CD4-positive, alpha-beta memory T cell (primary cell): ENCODE results near the gene TAF1. TPM values are rescaled to one million over a fixed set of nuclear protein-coding genes. Genes with fewer than 3 reads are reported as not detected.
"Not testable (repeated sequence)": the region's sequence is repeated elsewhere in the genome, so short reads cannot be mapped to it uniquely, and the experiment has no call there.

Experiments
- CTCF ChIA-PET: fragments of 350-600 bp; sonication (Branson Sonifier 250); formaldehyde crosslinking; loops from one replicate; lab custom pipeline; 2021; ENCODE audit warnings: inconsistent platforms; ENCODE audit not compliant: partially characterized antibody; lab: Charles Lee
- POLR2A ChIA-PET: fragments of 350-600 bp; sonication (Branson Sonifier 250); formaldehyde crosslinking; loops from one replicate; lab custom pipeline; 2021; ENCODE audit not compliant: partially characterized antibody; lab: Charles Lee
- DNase-seq, 5 donors: peaks; one replicate each; pipeline versions ENCODE4 v3.0.0 to v3.0.0-alpha.2; 2020 to 2022; ENCODE audit warnings: mixed read lengths in 1 of 5
- H3K27ac ChIP-seq: one replicate; pipeline ENCODE4 v1.7.0; 2013; ENCODE audit warnings: low read depth, low read length
- H3K27me3 ChIP-seq: 2 replicates; pipeline ENCODE4 v1.7.0; 2013; ENCODE audit warnings: mild to moderate bottlenecking, low read length, moderate library complexity; ENCODE audit not compliant: insufficient read depth
- H3K36me3 ChIP-seq: 2 replicates; pipeline ENCODE4 v1.7.0; 2013; ENCODE audit warnings: mild to moderate bottlenecking, low read length, moderate library complexity; ENCODE audit not compliant: insufficient read depth
- H3K4me1 ChIP-seq: 2 replicates; pipeline ENCODE4 v1.7.0; 2013; ENCODE audit warnings: mild to moderate bottlenecking, low read length, moderate library complexity; ENCODE audit not compliant: insufficient read depth
- H3K4me3 ChIP-seq, 2 donors: one replicate each; pipeline ENCODE4 v1.7.0; 2013; ENCODE audit warnings: low read length in 2 of 2, mild to moderate bottlenecking in 1 of 2
- H3K9me3 ChIP-seq, 2 donors: one replicate each; pipeline ENCODE4 v1.7.0; 2013; ENCODE audit warnings: low read length in 2 of 2, control low read depth in 1 of 2; ENCODE audit not compliant: control insufficient read depth in 1 of 2
- H3K27ac Mint-ChIP-seq, 7 donors: one replicate each; pipeline ENCODE4 v1.8.0; 2020 to 2021; ENCODE audit warnings: mixed read lengths in 7 of 7, mild to moderate bottlenecking in 6 of 7, inconsistent platforms in 3 of 7, moderate library complexity in 3 of 7
- H3K27me3 Mint-ChIP-seq, 2 donors: one replicate each; pipeline ENCODE4 v1.8.0; 2020 to 2021; ENCODE audit warnings: mixed read lengths in 2 of 2
- H3K36me3 Mint-ChIP-seq, 2 donors: one replicate each; pipeline ENCODE4 v1.8.0; 2020 to 2021; ENCODE audit warnings: mixed read lengths in 2 of 2, inconsistent platforms in 1 of 2, mild to moderate bottlenecking in 1 of 2
- H3K4me1 Mint-ChIP-seq, 4 donors: one replicate each; pipeline ENCODE4 v1.8.0; 2020 to 2021; ENCODE audit warnings: mixed read lengths in 4 of 4, mild to moderate bottlenecking in 1 of 4
- H3K4me3 Mint-ChIP-seq, 8 donors: one replicate each; pipeline ENCODE4 v1.8.0; 2020 to 2021; ENCODE audit warnings: mixed read lengths in 8 of 8, mild to moderate bottlenecking in 7 of 8, moderate library complexity in 6 of 8, inconsistent platforms in 3 of 8
- H3K9me3 Mint-ChIP-seq, 8 donors: one replicate each; pipeline ENCODE4 v1.8.0; 2020 to 2021; ENCODE audit warnings: mixed read lengths in 8 of 8, mild to moderate bottlenecking in 5 of 8, inconsistent platforms in 3 of 8, moderate library complexity in 1 of 8
- intact Hi-C: fragments of 100-400 bp; cut with micrococcal nuclease; formaldehyde crosslinking; loops from one replicate; pipeline ENCODE4 v1.15.1; 2023
- polyA plus RNA-seq, 2 donors: library from polyadenylated mRNA; unstranded; fragments of 300-500 nt; fragmentation: Illumina TruSeq; gene quantifications; one replicate each; pipeline ENCODE4 v1.2.3, GENCODE V29; 2021
- total RNA-seq, 2 experiments: library from RNA; stranded (reverse); gene quantifications; one replicate each; pipeline ENCODE4 v1.2.3, GENCODE V29; 2021

Gene TAF1
- total and polyA plus RNA-seq, 4 experiments from 2014 or later: 2.5 to 81.8 (median 42.6) TPM

DNA sequence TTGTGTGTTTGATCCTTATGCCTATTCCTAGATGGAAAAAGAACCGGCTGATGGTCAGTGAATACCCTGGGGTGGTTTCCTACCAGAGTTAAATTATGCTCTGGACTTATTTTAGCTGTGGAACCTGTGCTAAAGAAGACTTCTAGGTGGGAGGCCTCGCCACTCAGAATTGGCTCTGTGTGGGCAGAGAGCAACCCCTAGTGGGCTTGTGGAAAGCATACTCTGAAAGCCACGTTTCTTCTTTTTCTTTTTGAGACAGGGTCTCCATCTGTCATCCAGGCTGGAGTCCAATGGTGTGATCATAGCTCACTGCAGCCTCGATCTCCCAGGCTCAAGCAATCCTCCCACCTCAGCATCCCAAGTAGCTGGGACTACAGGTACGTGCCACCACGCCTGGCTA, 16.3 kb upstream of the TAF1 start:
- H3K4me1 Mint-ChIP-seq, H3K27ac ChIP-seq, H3K27ac Mint-ChIP-seq, CTCF ChIA-PET, H3K4me3 ChIP-seq, H3K36me3 Mint-ChIP-seq, H3K9me3 ChIP-seq, H3K27me3 ChIP-seq, H3K27me3 Mint-ChIP-seq, H3K4me1 ChIP-seq, H3K36me3 ChIP-seq, POLR2A ChIA-PET, H3K9me3 Mint-ChIP-seq, DNase-seq, H3K4me3 Mint-ChIP-seq, intact Hi-C loops: not testable (repeated sequence)

DNA sequence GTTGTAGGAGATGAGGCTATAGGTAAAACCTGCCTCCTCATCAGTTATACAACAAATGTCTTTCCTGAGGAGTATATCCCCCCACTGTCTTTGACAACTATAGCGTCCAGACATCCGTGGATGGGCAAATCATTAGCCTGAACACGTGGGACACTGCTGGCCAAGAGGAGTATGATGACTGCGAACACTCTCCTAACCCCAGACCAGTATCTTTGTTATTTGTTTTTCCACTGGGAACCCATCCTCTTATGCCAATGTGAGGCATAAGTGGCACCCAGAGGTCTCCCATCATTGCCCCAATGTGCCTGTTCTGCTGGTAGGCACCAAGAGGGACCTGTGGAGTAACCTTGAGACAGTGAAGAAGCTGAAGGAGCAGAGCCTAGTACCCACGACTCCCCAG, 13.7 kb upstream of the TAF1 start:
- H3K4me1 Mint-ChIP-seq, H3K4me3 ChIP-seq, H3K4me3 Mint-ChIP-seq, H3K27ac ChIP-seq, intact Hi-C loops, H3K9me3 Mint-ChIP-seq, H3K27me3 Mint-ChIP-seq, H3K9me3 ChIP-seq, H3K36me3 Mint-ChIP-seq, H3K27ac Mint-ChIP-seq, H3K36me3 ChIP-seq, H3K4me1 ChIP-seq, H3K27me3 ChIP-seq, DNase-seq: not testable (repeated sequence)
- ChIA-PET CTCF (interaction anchor here (1.1 kb wide), 1 partner anchor 63 kb away, joined by 3 read pairs; no protein-coding TSS in a partner anchor), POLR2A (interaction anchor here (0.7 to 1.4 kb wide), 2 partner anchors 14 to 29 kb away, joined by 3 to 11 read pairs; partner anchors contain the start of gene TAF1)

DNA sequence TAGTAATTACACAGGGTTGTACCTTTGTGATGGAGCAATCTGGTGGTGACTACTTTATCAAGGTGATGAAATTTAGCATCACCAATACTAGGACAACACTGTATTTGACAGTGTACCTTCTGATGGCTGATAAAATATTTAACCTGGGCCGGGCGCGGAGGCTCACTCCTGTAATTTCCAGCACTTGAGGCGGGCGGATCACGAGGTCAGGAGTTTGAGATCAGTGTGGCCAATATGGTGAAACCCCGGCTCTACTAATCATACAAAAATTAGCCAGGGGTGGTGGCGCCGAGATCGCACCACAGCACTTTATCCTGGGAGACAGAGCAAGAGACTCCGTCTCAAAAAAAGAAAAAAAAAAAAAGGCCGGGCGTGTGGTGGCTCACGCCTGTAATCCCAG, 1.9 kb upstream of the TAF1 start:
- Histone ChIP-seq H3K36me3 (peaks cover 5% of the 10 kb centered on the region), H3K9me3 (no peaks in the 10 kb centered on the region), H3K27me3 (no peaks in the 10 kb centered on the region), H3K4me3 (no peak overlapping the region), H3K4me1 (peaks cover 20% of the 10 kb centered on the region), H3K27ac (no peak overlapping the region)
- DNase-seq: no peak
- intact Hi-C loops: no loop called here
- Mint-ChIP-seq H3K4me1 (peaks cover 11 to 24% (median 18%) of the 10 kb centered on the region in 4 donors), H3K9me3 (no peaks in the 10 kb centered on the region), H3K27me3 (no peaks in the 10 kb centered on the region), H3K4me3 (peak overlapping the region in 3 of 8 donors; percentile 12 to 54 (median 29)), H3K27ac (peak overlapping the region in 2 of 7 donors; percentile 4 to 50), H3K36me3 (peaks cover 0 to 19% of the 10 kb centered on the region in 2 donors)
- CTCF ChIA-PET: no interaction called here
- POLR2A ChIA-PET: no interaction called here

DNA sequence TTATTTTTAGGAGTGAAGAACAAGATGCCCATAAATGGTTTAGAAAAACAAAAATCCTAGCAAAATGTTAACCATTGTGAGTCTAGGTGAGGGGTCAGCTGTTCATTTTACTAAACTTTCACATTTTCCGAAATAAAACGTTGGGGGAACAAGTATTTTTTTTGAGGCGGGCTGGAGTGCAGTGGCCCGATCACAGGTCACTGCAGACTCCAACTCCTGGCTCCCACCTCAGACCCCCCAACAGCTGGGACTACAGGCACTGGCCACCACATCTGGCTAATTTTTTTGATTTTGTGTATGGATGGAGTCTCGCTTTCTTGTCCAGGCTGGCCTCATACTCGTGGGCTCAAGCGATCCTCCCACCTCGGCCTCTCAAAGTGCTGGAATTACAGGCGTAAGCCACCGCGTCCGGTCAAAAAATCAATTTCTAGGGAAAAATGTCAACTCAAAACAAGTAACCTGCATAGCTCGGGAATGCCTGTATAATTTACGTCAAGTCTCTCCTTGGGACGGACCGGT, 742 bp upstream of the TAF1 start:
- peaks cover 11 to 28% (median 19%) of the 10 kb centered on the region in 4 donors for H3K4me1 Mint-ChIP-seq
- intact Hi-C loops: loop anchor here (5.0 kb wide), 1 partner anchor 287 kb away; no protein-coding TSS in a partner anchor
- H3K27ac Mint-ChIP-seq: peak overlapping the region; percentile 94 to 98 (median 98)
- H3K4me3 Mint-ChIP-seq: peak overlapping the region; percentile 86 to 100 (median 96)
- Histone ChIP-seq H3K36me3 (peaks cover 5% of the 10 kb centered on the region), H3K4me3 (peak overlapping the region; percentile 36 to 76), H3K27me3 (no peaks in the 10 kb centered on the region), H3K9me3 (no peaks in the 10 kb centered on the region), H3K4me1 (peaks cover 24% of the 10 kb centered on the region), H3K27ac (peak overlapping the region; percentile 86)
- POLR2A ChIA-PET: interaction anchor here (0.7 to 4.0 kb wide), 21 partner anchors 8 to 610 kb away, joined by 3 to 66 read pairs (median 9); partner anchors contain the start of genes IL2RG, ITGB1BP2, MED12 and NONO
- H3K9me3 Mint-ChIP-seq: no peaks in the 10 kb centered on the region
- no peaks in the 10 kb centered on the region for H3K27me3 Mint-ChIP-seq
- peak in 2 of 5 donors; percentile 1 to 14 for DNase-seq
- CTCF ChIA-PET: interaction anchor here (1.0 to 1.6 kb wide), 4 partner anchors 82 to 169 kb away, joined by 3 to 6 read pairs (median 4); partner anchors contain the start of gene NONO
- H3K36me3 Mint-ChIP-seq: peaks cover 0 to 20% of the 10 kb centered on the region in 2 donors

DNA sequence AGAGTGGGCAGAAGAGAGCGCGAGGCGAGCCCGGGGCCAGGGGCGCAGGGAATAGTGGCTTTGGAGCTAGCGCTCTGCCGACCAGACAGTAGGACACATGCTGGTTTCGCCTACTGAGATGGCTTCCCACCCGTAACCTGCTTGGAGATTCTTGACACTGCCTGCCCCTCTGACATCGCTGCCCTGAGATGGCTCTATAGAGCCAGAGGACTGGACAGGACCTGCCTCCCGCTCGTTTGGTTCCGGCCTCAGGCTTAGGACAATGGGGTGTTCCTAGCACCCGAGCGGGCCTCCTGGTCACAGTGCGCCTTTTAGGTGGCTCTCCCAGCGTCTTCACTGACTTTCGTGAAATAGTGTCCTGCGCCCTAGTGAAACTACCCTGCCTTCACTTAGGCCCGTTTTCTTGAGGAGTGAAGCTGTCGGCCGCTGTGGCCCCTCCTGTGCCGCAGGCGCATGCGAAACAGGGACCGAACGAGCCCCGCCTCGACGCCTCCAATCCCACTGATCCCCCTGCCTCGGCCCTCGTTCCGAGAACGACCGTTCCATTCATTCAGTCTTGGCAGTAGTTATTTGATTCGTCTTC, 608 bp downstream of the TAF1 start:
- Mint-ChIP-seq H3K27ac (peak overlapping the region; percentile 97 to 99 (median 98)), H3K9me3 (no peaks in the 10 kb centered on the region), H3K4me1 (peaks cover 20 to 39% (median 30%) of the 10 kb centered on the region in 4 donors), H3K27me3 (no peaks in the 10 kb centered on the region), H3K36me3 (peaks cover 8 to 33% of the 10 kb centered on the region in 2 donors), H3K4me3 (peak overlapping the region; percentile 86 to 100 (median 96))
- peak overlapping the region; percentile 52 to 82 for H3K4me3 ChIP-seq
- no peaks in the 10 kb centered on the region for H3K27me3 ChIP-seq
- peak in 4 of 5 donors; percentile 4 to 33 (median 12) for DNase-seq
- no peaks in the 10 kb centered on the region for H3K9me3 ChIP-seq
- peaks cover 5% of the 10 kb centered on the region for H3K36me3 ChIP-seq
- intact Hi-C loops: loop anchor here (1.0 to 5.0 kb wide), 7 partner anchors 83 to 298 kb away; partner anchors contain the start of genes IL2RG, NONO, OGT and SNX12
- H3K27ac ChIP-seq: peak overlapping the region; percentile 86
- H3K4me1 ChIP-seq: peaks cover 35% of the 10 kb centered on the region
- POLR2A ChIA-PET: interaction anchor here (0.8 to 4.0 kb wide), 17 partner anchors 8 to 611 kb away, joined by 3 to 66 read pairs (median 11); partner anchors contain the start of genes IL2RG, MED12, NONO and OGT
- CTCF ChIA-PET: interaction anchor here (0.7 to 1.6 kb wide), 3 partner anchors 84 to 168 kb away, joined by 3 to 6 read pairs (median 3); partner anchors contain the start of gene NONO

DNA sequence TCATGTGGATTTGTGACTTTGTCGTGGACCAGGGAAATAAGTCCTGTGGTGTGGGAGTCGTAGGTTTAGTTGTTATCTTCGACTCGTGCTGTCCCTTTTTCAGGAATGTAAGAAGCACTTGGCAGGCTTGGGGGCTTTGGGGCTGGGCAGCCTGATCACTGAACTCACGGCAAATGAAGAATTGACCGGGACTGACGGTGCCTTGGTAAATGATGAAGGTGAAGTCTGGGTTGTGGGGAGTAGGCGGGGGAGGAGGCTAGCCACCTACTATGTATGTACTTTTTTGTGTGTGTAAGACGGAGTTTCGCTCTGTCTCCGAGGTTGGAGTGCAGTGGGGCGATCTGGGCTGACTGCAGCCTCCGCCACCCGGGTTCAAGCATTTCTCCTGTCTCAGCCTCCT, 1.2 kb downstream of the TAF1 start:
- H3K9me3 ChIP-seq: no peaks in the 10 kb centered on the region
- no peaks in the 10 kb centered on the region for H3K9me3 Mint-ChIP-seq
- peaks cover 35% of the 10 kb centered on the region for H3K4me1 ChIP-seq
- no peaks in the 10 kb centered on the region for H3K27me3 ChIP-seq
- peak overlapping the region; percentile 52 to 82 for H3K4me3 ChIP-seq
- peak overlapping the region; percentile 86 for H3K27ac ChIP-seq
- peaks cover 8 to 35% of the 10 kb centered on the region in 2 donors for H3K36me3 Mint-ChIP-seq
- H3K4me1 Mint-ChIP-seq: peaks cover 21 to 42% (median 32%) of the 10 kb centered on the region in 4 donors
- H3K27ac Mint-ChIP-seq: peak overlapping the region; percentile 97 to 99 (median 98)
- H3K36me3 ChIP-seq: peaks cover 5% of the 10 kb centered on the region
- CTCF ChIA-PET: no interaction called here
- intact Hi-C loops: loop anchor here (2.0 to 5.0 kb wide), 2 partner anchors 257 to 285 kb away; partner anchors contain the start of gene IL2RG
- DNase-seq: peak in 1 of 5 donors; percentile 25
- peak overlapping the region; percentile 86 to 100 (median 96) for H3K4me3 Mint-ChIP-seq
- H3K27me3 Mint-ChIP-seq: no peaks in the 10 kb centered on the region
- POLR2A ChIA-PET: interaction anchor here (1.0 to 4.0 kb wide), 6 partner anchors 7 to 170 kb away, joined by 3 to 66 read pairs (median 18); partner anchors contain the start of genes NONO and OGT

DNA sequence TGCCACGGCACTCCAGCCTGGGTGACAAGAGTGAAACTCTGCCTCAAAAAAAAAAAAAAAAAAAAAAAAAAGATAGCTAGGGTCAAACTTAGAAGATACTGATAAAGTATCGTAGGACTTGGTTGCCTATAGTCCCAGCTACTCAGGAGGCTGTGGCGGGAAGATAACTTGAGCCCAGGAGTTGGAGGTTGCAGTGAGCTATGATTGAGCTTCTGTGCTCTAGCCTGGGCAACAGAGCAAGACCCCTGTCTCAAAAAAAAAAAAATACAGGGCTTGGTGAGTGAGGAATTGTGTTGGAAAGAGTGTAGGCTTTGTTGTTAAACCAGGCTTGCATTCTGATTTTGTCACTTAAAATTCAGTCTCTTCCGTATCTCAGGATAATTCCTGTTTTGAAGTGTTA, 6.2 kb downstream of the TAF1 start:
- ChIA-PET CTCF (no interaction called here), POLR2A (interaction anchor here (0.7 kb wide), 1 partner anchor 12 kb away, joined by 3 read pairs; no protein-coding TSS in a partner anchor)
- H3K4me3 ChIP-seq: no peak overlapping the region
- Mint-ChIP-seq H3K4me3 (no peak overlapping the region), H3K4me1 (peaks cover 20 to 28% (median 24%) of the 10 kb centered on the region in 4 donors), H3K9me3 (no peaks in the 10 kb centered on the region), H3K27me3 (no peaks in the 10 kb centered on the region), H3K27ac (no peak overlapping the region), H3K36me3 (peaks cover 16 to 52% of the 10 kb centered on the region in 2 donors)
- intact Hi-C loops: no loop called here
- DNase-seq: no peak
- H3K27ac ChIP-seq: no peak overlapping the region
- peaks cover 27% of the 10 kb centered on the region for H3K4me1 ChIP-seq
- H3K27me3 ChIP-seq: no peaks in the 10 kb centered on the region
- H3K9me3 ChIP-seq: no peaks in the 10 kb centered on the region
- peaks cover 22% of the 10 kb centered on the region for H3K36me3 ChIP-seq
